Measurements from ENCODE around the gene AKR1D1. TPM values are rescaled to one million over a fixed set of nuclear protein-coding genes. Genes with fewer than 3 reads are reported as not detected.

AKR1D1 gene
- 10 to 100 TPM in 1 of 4 donors, not detected in 3; 24.9 TPM for polyA plus RNA-seq
- long read RNA-seq, donor 1, partial matches to known transcripts, result 0 of 12 reads
- long read RNA-seq, donor 1, other reads (novel, unspliced or antisense), result 12 of 12 reads
- long read RNA-seq, donor 2, result 0 reads
- long read RNA-seq, donor 3, result 0 reads
- long read RNA-seq, donor 4, result 0 reads
- long read RNA-seq, donor 5, result 0 reads
- long read RNA-seq, donor 6, result 0 reads
- long read RNA-seq, donor 7, result 0 reads
- long read RNA-seq, donor 8, result 0 reads
- long read RNA-seq, donor 9, result 0 reads
- long read RNA-seq, donor 10, result 0 reads

- 82 to 86% (median 82%) methylated on average over 3 of the region's 3 CpGs for WGBS, 3 donors
- Histone ChIP-seq H3K27ac (ENCODE audit: low read depth in 1 of 3, low read length in 2 of 3) (no peak within 1 kb of the TSS), H3K4me1 (ENCODE audit: control insufficient read depth in 3 of 3, insufficient read depth in 2 of 3, low read depth in 1 of 3, low read length in 2 of 3) (no peaks in the 10 kb centered on the region), H3K4me3 (ENCODE audit: low read depth in 1 of 3, low read length in 3 of 3) (no peak within 1 kb of the TSS), H3K36me3 (ENCODE audit: control insufficient read depth in 3 of 3, insufficient read depth in 2 of 3, low read depth in 1 of 3, low read length in 3 of 3) (no peaks in the 10 kb centered on the region), H3K9me3 (ENCODE audit: control insufficient read depth in 2 of 2, insufficient read depth in 1 of 2, low read depth in 1 of 2, low read length in 1 of 2) (peaks cover 0 to 11% of the 10 kb centered on the region in 2 donors), H3K27me3 (ENCODE audit: control insufficient read depth in 3 of 3, insufficient read depth in 3 of 3, low read length in 3 of 3) (no peaks in the 10 kb centered on the region)
- FAIRE-seq, result no peak
- DNase-seq, result no peak
These were observed at the start of gene AKR1D1 for GRCh38 chr7:138076196-138076595. Gene AKR1D1 (plus strand): TSS chr7:138076459. CDS start chr7:138076519, 60 bp downstream.

- Histone ChIP-seq H3K36me3 (ENCODE audit: control insufficient read depth in 3 of 3, insufficient read depth in 2 of 3, low read depth in 1 of 3, low read length in 3 of 3) (no peaks in the 10 kb centered on the region), H3K4me1 (ENCODE audit: control insufficient read depth in 3 of 3, insufficient read depth in 2 of 3, low read depth in 1 of 3, low read length in 2 of 3) (peaks cover 0 to 10% (median 0%) of the 10 kb centered on the region in 3 donors), H3K9me3 (ENCODE audit: control insufficient read depth in 2 of 2, insufficient read depth in 1 of 2, low read depth in 1 of 2, low read length in 1 of 2) (peaks cover 0 to 3% of the 10 kb centered on the region in 2 donors), H3K27ac (ENCODE audit: low read depth in 1 of 3, low read length in 2 of 3) (no peak overlapping the region), H3K4me3 (ENCODE audit: low read depth in 1 of 3, low read length in 3 of 3) (no peak overlapping the region), H3K27me3 (ENCODE audit: control insufficient read depth in 3 of 3, insufficient read depth in 3 of 3, low read length in 3 of 3) (no peaks in the 10 kb centered on the region)
- 25 to 32% (median 26%) methylated on average over 2 of the region's 2 CpGs for WGBS, 3 donors
- FAIRE-seq (no peak), DNase-seq (no peak)
These were observed 49.2 kb upstream of the AKR1D1 start for GRCh38 chr7:138027100-138027499.

- Histone ChIP-seq H3K9me3 (ENCODE audit: control insufficient read depth in 2 of 2, insufficient read depth in 1 of 2, low read depth in 1 of 2, low read length in 1 of 2) (peaks cover 0 to 3% of the 10 kb centered on the region in 2 donors), H3K4me1 (ENCODE audit: control insufficient read depth in 3 of 3, insufficient read depth in 2 of 3, low read depth in 1 of 3, low read length in 2 of 3) (peaks cover 0 to 10% (median 0%) of the 10 kb centered on the region in 3 donors), H3K4me3 (ENCODE audit: low read depth in 1 of 3, low read length in 3 of 3) (no peak overlapping the region), H3K27me3 (ENCODE audit: control insufficient read depth in 3 of 3, insufficient read depth in 3 of 3, low read length in 3 of 3) (no peaks in the 10 kb centered on the region), H3K36me3 (ENCODE audit: control insufficient read depth in 3 of 3, insufficient read depth in 2 of 3, low read depth in 1 of 3, low read length in 3 of 3) (no peaks in the 10 kb centered on the region), H3K27ac (ENCODE audit: low read depth in 1 of 3, low read length in 2 of 3) (no peak overlapping the region)
- FAIRE-seq, result no peak
- DNase-seq, result no peak
- WGBS, 3 donors, result 91 to 97% (median 92%) methylated on average over 4 of the region's 4 CpGs
These were observed 47.1 kb upstream of the AKR1D1 start for GRCh38 chr7:138029126-138029525.

GRCh38 chr7:138029941-138030340, 46.3 kb upstream of the AKR1D1 start:
- peaks cover 0 to 3% of the 10 kb centered on the region in 2 donors for H3K9me3 ChIP-seq (ENCODE audit: control insufficient read depth in 2 of 2, insufficient read depth in 1 of 2, low read depth in 1 of 2, low read length in 1 of 2)
- DNase-seq (peak; percentile 21 to 46), FAIRE-seq (no peak)
- no peak overlapping the region for H3K4me3 ChIP-seq (ENCODE audit: low read depth in 1 of 3, low read length in 3 of 3)
- H3K27me3 ChIP-seq (ENCODE audit: control insufficient read depth in 3 of 3, insufficient read depth in 3 of 3, low read length in 3 of 3), result no peaks in the 10 kb centered on the region
- H3K4me1 ChIP-seq (ENCODE audit: control insufficient read depth in 3 of 3, insufficient read depth in 2 of 3, low read depth in 1 of 3, low read length in 2 of 3), result peaks cover 0 to 10% (median 0%) of the 10 kb centered on the region in 3 donors
- no peaks in the 10 kb centered on the region for H3K36me3 ChIP-seq (ENCODE audit: control insufficient read depth in 3 of 3, insufficient read depth in 2 of 3, low read depth in 1 of 3, low read length in 3 of 3)
- 8 to 64% (median 61%) methylated on average over 2 of the region's 2 CpGs for WGBS, 3 donors
- H3K27ac ChIP-seq (ENCODE audit: low read depth in 1 of 3, low read length in 2 of 3), result no peak overlapping the region

GRCh38 chr7:138030679-138031351, 45.4 kb upstream of the AKR1D1 start:
- no peak overlapping the region for H3K4me3 ChIP-seq (ENCODE audit: low read depth in 1 of 3, low read length in 3 of 3)
- peak in 1 of 2 donors; percentile 48 for DNase-seq
- FAIRE-seq, result no peak
- H3K36me3 ChIP-seq (ENCODE audit: control insufficient read depth in 3 of 3, insufficient read depth in 2 of 3, low read depth in 1 of 3, low read length in 3 of 3), result no peaks in the 10 kb centered on the region
- peaks cover 0 to 10% (median 0%) of the 10 kb centered on the region in 3 donors for H3K4me1 ChIP-seq (ENCODE audit: control insufficient read depth in 3 of 3, insufficient read depth in 2 of 3, low read depth in 1 of 3, low read length in 2 of 3)
- H3K27me3 ChIP-seq (ENCODE audit: control insufficient read depth in 3 of 3, insufficient read depth in 3 of 3, low read length in 3 of 3), result no peaks in the 10 kb centered on the region
- H3K9me3 ChIP-seq (ENCODE audit: control insufficient read depth in 2 of 2, insufficient read depth in 1 of 2, low read depth in 1 of 2, low read length in 1 of 2), result peaks cover 0 to 12% of the 10 kb centered on the region in 2 donors
- WGBS, 3 donors, result 75 to 85% (median 78%) methylated on average over 7 of the region's 7 CpGs
- H3K27ac ChIP-seq (ENCODE audit: low read depth in 1 of 3, low read length in 2 of 3), result no peak overlapping the region

- FAIRE-seq (no peak), DNase-seq (no peak)
- no peak overlapping the region for H3K27ac ChIP-seq (ENCODE audit: low read depth in 1 of 3, low read length in 2 of 3)
- no peak overlapping the region for H3K4me3 ChIP-seq (ENCODE audit: low read depth in 1 of 3, low read length in 3 of 3)
- H3K9me3 ChIP-seq (ENCODE audit: control insufficient read depth in 2 of 2, insufficient read depth in 1 of 2, low read depth in 1 of 2, low read length in 1 of 2), result peaks cover 0 to 17% of the 10 kb centered on the region in 2 donors
- H3K27me3 ChIP-seq (ENCODE audit: control insufficient read depth in 3 of 3, insufficient read depth in 3 of 3, low read length in 3 of 3), result no peaks in the 10 kb centered on the region
- H3K36me3 ChIP-seq (ENCODE audit: control insufficient read depth in 3 of 3, insufficient read depth in 2 of 3, low read depth in 1 of 3, low read length in 3 of 3), result no peaks in the 10 kb centered on the region
- H3K4me1 ChIP-seq (ENCODE audit: control insufficient read depth in 3 of 3, insufficient read depth in 2 of 3, low read depth in 1 of 3, low read length in 2 of 3), result peaks cover 0 to 10% (median 0%) of the 10 kb centered on the region in 3 donors
These were observed 44.1 kb upstream of the AKR1D1 start for GRCh38 chr7:138032186-138032585.

GRCh38 chr7:138032770-138033169, 43.5 kb upstream of the AKR1D1 start:
- Histone ChIP-seq H3K27me3 (ENCODE audit: control insufficient read depth in 3 of 3, insufficient read depth in 3 of 3, low read length in 3 of 3) (no peaks in the 10 kb centered on the region), H3K4me1 (ENCODE audit: control insufficient read depth in 3 of 3, insufficient read depth in 2 of 3, low read depth in 1 of 3, low read length in 2 of 3) (peaks cover 0 to 10% (median 0%) of the 10 kb centered on the region in 3 donors), H3K27ac (ENCODE audit: low read depth in 1 of 3, low read length in 2 of 3) (no peak overlapping the region), H3K9me3 (ENCODE audit: control insufficient read depth in 2 of 2, insufficient read depth in 1 of 2, low read depth in 1 of 2, low read length in 1 of 2) (peaks cover 0 to 17% of the 10 kb centered on the region in 2 donors), H3K4me3 (ENCODE audit: low read depth in 1 of 3, low read length in 3 of 3) (no peak overlapping the region), H3K36me3 (ENCODE audit: control insufficient read depth in 3 of 3, insufficient read depth in 2 of 3, low read depth in 1 of 3, low read length in 3 of 3) (no peaks in the 10 kb centered on the region)
- DNase-seq (no peak), FAIRE-seq (no peak)
- WGBS, 3 donors, result 84 to 94% (median 92%) methylated on average over 3 of the region's 3 CpGs

- no peak for FAIRE-seq
These were observed 43.0 kb upstream of the AKR1D1 start for GRCh38 chr7:138033241-138033640.

More at GRCh38 chr7:138033241-138033640, 43.0 kb upstream of the AKR1D1 start:
- Histone ChIP-seq H3K27me3 (ENCODE audit: control insufficient read depth in 3 of 3, insufficient read depth in 3 of 3, low read length in 3 of 3) (no peaks in the 10 kb centered on the region), H3K36me3 (ENCODE audit: control insufficient read depth in 3 of 3, insufficient read depth in 2 of 3, low read depth in 1 of 3, low read length in 3 of 3) (no peaks in the 10 kb centered on the region), H3K27ac (ENCODE audit: low read depth in 1 of 3, low read length in 2 of 3) (no peak overlapping the region), H3K4me1 (ENCODE audit: control insufficient read depth in 3 of 3, insufficient read depth in 2 of 3, low read depth in 1 of 3, low read length in 2 of 3) (peaks cover 0 to 10% (median 0%) of the 10 kb centered on the region in 3 donors), H3K9me3 (ENCODE audit: control insufficient read depth in 2 of 2, insufficient read depth in 1 of 2, low read depth in 1 of 2, low read length in 1 of 2) (peaks cover 0 to 17% of the 10 kb centered on the region in 2 donors), H3K4me3 (ENCODE audit: low read depth in 1 of 3, low read length in 3 of 3) (no peak overlapping the region)
- WGBS, 3 donors, result 89 to 93% (median 91%) methylated on average over 4 of the region's 4 CpGs
- DNase-seq, result no peak
